ENCODE data around the gene PTK7.
A peak's percentile ranks its signal among the peaks of the same experiment; 100 is the strongest.

GRCh38 chr6:43070028-43070632, 6.0 kb upstream of the PTK7 start:
- TF ChIP-seq ZNF114 (CRISPR knock-in tag; IDR thresholded peaks at IDR 0.05) (no peak), CTCF (conservative IDR thresholded peaks at IDR 0.05; ENCODE audit: low read depth in 2 of 2) (peak; percentile 76 to 88), POLR2AphosphoS5 (IDR thresholded peaks at IDR 0.05; ENCODE audit: low read depth) (no peak), JUNB (IDR thresholded peaks at IDR 0.05; ENCODE audit: unreplicated experiment) (no peak), CREB1 (CRISPR knock-in tag; IDR thresholded peaks at IDR 0.05; ENCODE audit: low read depth) (no peak), EZH2 (IDR thresholded peaks at IDR 0.05; ENCODE audit: low read depth, unreplicated experiment) (no peak), EZH2phosphoT487 (IDR thresholded peaks at IDR 0.05; ENCODE audit: unreplicated experiment) (no peak), REST (IDR thresholded peaks at IDR 0.05; ENCODE audit: unreplicated experiment) (no peak), ZNF462 (CRISPR knock-in tag; IDR thresholded peaks at IDR 0.05) (no peak), ZNF331 (CRISPR knock-in tag; IDR thresholded peaks at IDR 0.05; ENCODE audit: low read depth) (no peak)

All from GM23338 (cell line).